Right lobe of liver (tissue), 4 donors: ENCODE results near the gene TSPAN11.

Source experiments
- CTCF ChIP-seq, 4 donors: fragments of 200-600 bp in 3 of 4; fragments of 450-650 bp in 1 of 4; IDR thresholded peaks; one replicate each; pipeline versions ENCODE4 v1.5.1 to v1.8.0; 2016 to 2022; ENCODE audit warnings: antibody characterized with exemption in 4 of 4, mild to moderate bottlenecking in 2 of 4
- POLR2A ChIP-seq: fragments of 450-650 bp; IDR thresholded peaks from one replicate; pipeline ENCODE4 v1.6.1; 2017; ENCODE audit warnings: antibody characterized with exemption, mild to moderate bottlenecking
- donor health status: DM: no; HTN: no; CAD: no.
- donor health status: DM: no; HTN: no; CAD: no.
- donor health status: DM: no; HTN: yes; CAD: no.

GRCh38 chr12:30930238-30930637 lies 3.7 kb downstream of the TSPAN11 start:
- TF ChIP-seq CTCF (IDR thresholded peaks at IDR 0.05) (no peak), POLR2A (no peak)
